Measurements from ENCODE around the gene RAB27B. TPM values are rescaled to one million over a fixed set of nuclear protein-coding genes. Genes with fewer than 3 reads are reported as not detected.

RAB27B gene
- total RNA-seq, 1 donor from 2014 or later: 1.6 TPM

DNA sequence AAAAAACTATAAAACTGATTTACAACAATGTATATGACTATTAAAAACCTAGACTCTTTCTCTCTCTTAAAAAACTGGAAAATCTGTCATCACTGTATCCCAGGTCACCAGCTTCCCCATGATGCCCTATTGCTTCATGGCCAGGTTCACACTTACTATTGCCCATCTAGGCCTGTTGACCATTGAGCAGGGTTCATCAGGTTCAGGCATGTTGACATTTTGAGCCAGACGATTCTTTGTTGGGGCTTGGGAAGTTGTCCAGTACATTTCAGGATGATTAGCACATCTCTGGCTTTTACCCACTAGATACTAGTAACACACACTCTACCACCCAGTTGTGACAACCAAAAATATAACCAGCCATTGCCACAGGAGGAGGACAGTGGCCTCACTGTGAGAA, 26.9 kb upstream of the RAB27B start:
- TF ChIP-seq CTCF (IDR thresholded peaks at IDR 0.05; ENCODE audit: insufficient read depth, low read length, poor library complexity, severe bottlenecking): no peak
- H3K36me3 ChIP-seq (ENCODE audit: control insufficient read depth, insufficient read depth, low read length): no peaks in the 10 kb centered on the region
- no peak overlapping the region for H3K4me3 ChIP-seq (ENCODE audit: low read depth, low read length)
- DNase-seq (ENCODE audit: low read depth): no peak
- H3K27me3 ChIP-seq (ENCODE audit: control insufficient read depth, insufficient read depth, low read length): no peaks in the 10 kb centered on the region

DNA sequence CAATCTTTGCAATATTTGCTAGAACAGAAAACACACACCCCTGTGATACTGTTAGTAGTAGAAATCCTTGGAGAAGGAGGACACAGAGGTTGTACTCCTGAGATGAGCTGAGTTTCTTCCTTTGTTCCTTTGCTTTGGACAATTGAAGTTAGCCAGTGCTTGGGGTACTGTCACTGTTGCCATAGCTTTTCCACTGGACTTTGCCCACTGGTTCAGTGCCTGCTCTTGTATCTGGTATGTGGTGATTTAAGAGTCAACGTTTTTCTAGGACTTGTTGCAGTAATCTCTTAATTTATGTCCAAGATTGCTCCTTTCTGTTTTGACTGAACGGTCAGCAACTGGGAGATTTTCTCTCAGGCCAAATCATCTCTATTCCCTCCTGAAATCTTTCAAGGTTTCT, 26.1 kb upstream of the RAB27B start:
- no peak for DNase-seq (ENCODE audit: low read depth)
- H3K36me3 ChIP-seq (ENCODE audit: control insufficient read depth, insufficient read depth, low read length): no peaks in the 10 kb centered on the region
- TF ChIP-seq CTCF (IDR thresholded peaks at IDR 0.05; ENCODE audit: insufficient read depth, low read length, poor library complexity, severe bottlenecking): no peak
- H3K27me3 ChIP-seq (ENCODE audit: control insufficient read depth, insufficient read depth, low read length): no peaks in the 10 kb centered on the region
- H3K4me3 ChIP-seq (ENCODE audit: low read depth, low read length): no peak overlapping the region

DNA sequence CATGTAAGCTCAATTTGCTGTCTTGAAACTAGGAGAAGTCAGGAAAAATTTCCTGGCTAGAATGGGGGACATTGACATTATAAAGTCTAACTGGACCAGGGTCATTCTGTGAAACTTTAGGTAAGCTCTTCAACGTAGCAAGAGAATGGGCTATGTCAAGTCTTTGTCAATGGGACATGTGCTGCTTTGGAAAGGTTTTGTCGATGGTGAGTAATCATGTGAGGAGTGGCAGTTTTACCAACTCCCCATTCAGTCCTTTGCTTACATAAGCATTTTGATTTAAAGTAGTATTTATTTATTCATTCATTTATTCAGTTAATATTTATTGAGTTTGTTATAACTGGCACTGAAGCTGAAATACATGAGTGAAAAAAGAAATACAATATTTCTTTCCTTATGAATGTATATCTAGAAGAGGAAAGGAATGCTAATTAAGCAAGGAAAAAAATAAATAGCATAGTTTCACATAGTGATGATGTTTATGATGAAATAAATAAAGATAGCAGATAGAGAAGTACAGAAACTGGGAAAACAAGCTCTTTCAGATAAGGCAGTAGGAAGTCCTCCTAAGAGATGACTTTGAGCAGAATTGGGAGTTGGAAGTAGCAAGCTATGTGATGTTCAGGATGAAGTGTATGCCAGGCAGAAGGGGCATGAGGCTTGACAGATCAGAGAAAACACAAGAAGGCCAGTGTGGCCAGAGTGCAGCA, 25.4 kb upstream of the RAB27B start:
- no peak for TF ChIP-seq CTCF (IDR thresholded peaks at IDR 0.05; ENCODE audit: insufficient read depth, low read length, poor library complexity, severe bottlenecking)
- Histone ChIP-seq H3K36me3 (ENCODE audit: control insufficient read depth, insufficient read depth, low read length) (no peaks in the 10 kb centered on the region), H3K27me3 (ENCODE audit: control insufficient read depth, insufficient read depth, low read length) (no peaks in the 10 kb centered on the region), H3K4me3 (ENCODE audit: low read depth, low read length) (no peak overlapping the region)
- DNase-seq (ENCODE audit: low read depth): no peak

DNA sequence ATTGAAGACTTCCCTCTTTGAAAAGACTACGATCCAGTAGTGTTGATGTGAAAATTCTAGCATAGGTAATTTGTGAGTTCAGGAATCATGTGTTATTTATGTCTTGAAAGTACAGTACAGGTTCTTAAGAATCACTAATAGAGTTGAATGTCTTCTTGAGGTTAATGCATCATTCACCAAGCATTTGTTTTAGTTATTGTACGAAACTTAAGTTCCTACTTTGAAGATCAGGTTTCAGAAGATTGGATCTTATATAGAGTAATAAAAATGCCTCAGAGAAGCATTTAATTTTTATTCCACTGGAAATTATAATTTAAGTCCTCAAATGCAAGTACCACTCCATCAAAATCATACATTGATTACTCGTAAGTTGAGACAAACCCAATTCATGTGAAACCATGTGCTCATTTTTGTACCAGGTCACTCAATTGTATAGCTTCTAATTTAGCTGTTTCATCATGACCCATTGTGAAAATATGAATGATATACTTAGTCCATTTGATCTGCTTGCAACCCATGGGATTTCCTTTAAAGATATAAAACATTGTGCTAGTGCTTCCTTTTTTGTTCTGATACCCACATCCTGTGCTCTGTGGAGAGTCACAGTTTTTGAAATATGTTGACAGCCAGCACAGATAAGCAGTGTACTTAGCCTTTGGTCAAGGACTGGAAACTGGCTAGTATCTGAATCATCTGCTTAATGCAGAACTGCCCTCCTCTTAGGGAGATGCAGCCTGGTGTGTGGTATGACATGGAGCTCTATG, 22.5 kb upstream of the RAB27B start:
- no peak overlapping the region for H3K4me3 ChIP-seq (ENCODE audit: low read depth, low read length)

GRCh38 chr18:54806526-54806925, 21.8 kb upstream of the RAB27B start:
- Histone ChIP-seq H3K36me3 (ENCODE audit: control insufficient read depth, insufficient read depth, low read length) (no peaks in the 10 kb centered on the region), H3K4me3 (ENCODE audit: low read depth, low read length) (no peak overlapping the region), H3K27me3 (ENCODE audit: control insufficient read depth, insufficient read depth, low read length) (no peaks in the 10 kb centered on the region)
- no peak for DNase-seq (ENCODE audit: low read depth)
- no peak for TF ChIP-seq CTCF (IDR thresholded peaks at IDR 0.05; ENCODE audit: insufficient read depth, low read length, poor library complexity, severe bottlenecking)

More for the DNA sequence above, 22.5 kb upstream of the RAB27B start:
- H3K36me3 ChIP-seq (ENCODE audit: control insufficient read depth, insufficient read depth, low read length): no peaks in the 10 kb centered on the region
- peak; percentile 54 for DNase-seq (ENCODE audit: low read depth)
- no peaks in the 10 kb centered on the region for H3K27me3 ChIP-seq (ENCODE audit: control insufficient read depth, insufficient read depth, low read length)
- TF ChIP-seq CTCF (IDR thresholded peaks at IDR 0.05; ENCODE audit: insufficient read depth, low read length, poor library complexity, severe bottlenecking): no peak

Data from kidney epithelial cell (primary cell).